ENCODE data around the gene TMCC3. TPM values are rescaled to one million over a fixed set of nuclear protein-coding genes. Genes with fewer than 3 reads are reported as not detected.
"Not testable (repeated sequence)": the region's sequence is repeated elsewhere in the genome, so short reads cannot be mapped to it uniquely, and the experiment has no call there.

Gene TMCC3
- total RNA-seq, 2 experiments from 2014 or later: 5.7 to 9.4 TPM

DNA sequence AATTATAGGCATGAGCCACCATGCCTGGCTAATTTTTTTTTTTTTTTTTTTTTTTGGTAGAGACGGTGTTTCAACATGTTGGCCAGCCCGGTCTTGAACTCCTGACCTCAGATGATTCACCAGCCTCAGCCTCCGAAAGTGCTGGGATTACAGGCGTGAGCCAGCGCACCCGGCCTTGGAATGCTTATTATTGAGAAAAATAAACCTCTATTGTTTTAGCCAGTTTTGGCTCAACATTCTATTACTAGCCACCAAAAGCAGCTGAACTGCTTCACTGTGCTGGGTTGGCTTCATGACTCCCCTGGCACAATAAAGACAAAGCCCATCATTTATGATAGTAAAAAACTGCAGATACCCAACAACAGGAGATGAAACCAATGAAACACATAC lies 97.2 kb downstream of the TMCC3 start:
- CTCF ChIA-PET (ENCODE audit: unreplicated experiment): no interaction called here
- intact Hi-C loops (cut with micrococcal nuclease; ENCODE audit: unreplicated experiment): no loop called here
- BruUV-seq (replicated peaks): no TSS peak
- Histone ChIP-seq H3K4me2 (ENCODE audit: low read length) (no peak overlapping the region), H3K4me1 (ENCODE audit: insufficient read depth, low read length, poor library complexity, severe bottlenecking) (no peaks in the 10 kb centered on the region), H4K20me1 (ENCODE audit: insufficient read depth, low read length) (no peaks in the 10 kb centered on the region), H3K27ac (ENCODE audit: low read depth, low read length, poor library complexity, severe bottlenecking) (no peak overlapping the region), H3K36me3 (ENCODE audit: insufficient read depth, low read length) (no peaks in the 10 kb centered on the region), H2AFZ (ENCODE audit: low read length) (no peak overlapping the region), H3K79me2 (ENCODE audit: insufficient read depth, low read depth, low read length) (no peaks in the 10 kb centered on the region), H3K9me2 (ENCODE audit: insufficient read depth, low read length) (no peaks in the 10 kb centered on the region), H3K9me3 (ENCODE audit: low read length) (0 out of 2 replicates have a peak, but pooled peaks cover under 1% of the 10 kb centered on the region), H3K4me3 (ENCODE audit: low read depth, low read length, poor library complexity, severe bottlenecking) (no peak overlapping the region)
- POLR2A ChIA-PET: no interaction called here
- no peak for DNase-seq (ENCODE audit: low spot score)
- TF ChIP-seq, protein P1, sequence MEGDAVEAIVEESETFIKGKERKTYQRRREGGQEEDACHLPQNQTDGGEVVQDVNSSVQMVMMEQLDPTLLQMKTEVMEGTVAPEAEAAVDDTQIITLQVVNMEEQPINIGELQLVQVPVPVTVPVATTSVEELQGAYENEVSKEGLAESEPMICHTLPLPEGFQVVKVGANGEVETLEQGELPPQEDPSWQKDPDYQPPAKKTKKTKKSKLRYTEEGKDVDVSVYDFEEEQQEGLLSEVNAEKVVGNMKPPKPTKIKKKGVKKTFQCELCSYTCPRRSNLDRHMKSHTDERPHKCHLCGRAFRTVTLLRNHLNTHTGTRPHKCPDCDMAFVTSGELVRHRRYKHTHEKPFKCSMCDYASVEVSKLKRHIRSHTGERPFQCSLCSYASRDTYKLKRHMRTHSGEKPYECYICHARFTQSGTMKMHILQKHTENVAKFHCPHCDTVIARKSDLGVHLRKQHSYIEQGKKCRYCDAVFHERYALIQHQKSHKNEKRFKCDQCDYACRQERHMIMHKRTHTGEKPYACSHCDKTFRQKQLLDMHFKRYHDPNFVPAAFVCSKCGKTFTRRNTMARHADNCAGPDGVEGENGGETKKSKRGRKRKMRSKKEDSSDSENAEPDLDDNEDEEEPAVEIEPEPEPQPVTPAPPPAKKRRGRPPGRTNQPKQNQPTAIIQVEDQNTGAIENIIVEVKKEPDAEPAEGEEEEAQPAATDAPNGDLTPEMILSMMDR (conservative IDR thresholded peaks at IDR 0.05; ENCODE audit: low read length): no peak
- TF ChIP-seq EZH2phosphoT487 (IDR thresholded peaks at IDR 0.05; ENCODE audit: borderline replicate concordance, low read depth, low read length): no peak

DNA sequence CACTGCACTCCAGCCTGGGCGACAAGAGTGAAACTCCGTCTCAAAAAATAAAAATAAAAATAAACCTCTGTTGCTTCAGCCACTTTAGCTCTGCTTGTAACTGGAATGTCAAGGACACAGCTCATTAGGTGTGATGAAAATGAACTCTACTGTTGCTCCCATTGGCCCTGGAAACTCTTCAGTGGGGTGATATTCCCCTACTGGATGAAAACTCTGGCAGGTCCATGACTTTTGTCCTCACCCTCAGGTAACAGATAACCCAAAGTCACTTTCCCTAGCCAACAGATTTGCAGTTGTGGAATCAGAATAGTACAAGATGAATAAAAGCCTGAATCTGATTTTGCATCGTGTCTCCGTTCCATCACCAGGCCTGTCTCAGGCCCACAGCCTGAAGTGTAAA lies 98.5 kb downstream of the TMCC3 start:
- intact Hi-C loops (cut with micrococcal nuclease; ENCODE audit: unreplicated experiment): no loop called here
- TF ChIP-seq, protein P1 (conservative IDR thresholded peaks at IDR 0.05; ENCODE audit: low read length): no peak
- no peak for TF ChIP-seq EZH2phosphoT487 (IDR thresholded peaks at IDR 0.05; ENCODE audit: borderline replicate concordance, low read depth, low read length)
- Histone ChIP-seq H3K9me3 (ENCODE audit: low read length) (peaks cover 8% of the 10 kb centered on the region; the same call in 1 of the 2 replicates), H3K27ac (ENCODE audit: low read depth, low read length, poor library complexity, severe bottlenecking) (no peak overlapping the region), H3K36me3 (ENCODE audit: insufficient read depth, low read length) (no peaks in the 10 kb centered on the region), H2AFZ (ENCODE audit: low read length) (no peak overlapping the region), H4K20me1 (ENCODE audit: insufficient read depth, low read length) (no peaks in the 10 kb centered on the region), H3K4me2 (ENCODE audit: low read length) (no peak overlapping the region), H3K4me1 (ENCODE audit: insufficient read depth, low read length, poor library complexity, severe bottlenecking) (no peaks in the 10 kb centered on the region), H3K79me2 (ENCODE audit: insufficient read depth, low read depth, low read length) (no peaks in the 10 kb centered on the region), H3K4me3 (ENCODE audit: low read depth, low read length, poor library complexity, severe bottlenecking) (no peak overlapping the region), H3K9me2 (ENCODE audit: insufficient read depth, low read length) (no peaks in the 10 kb centered on the region)
- CTCF ChIA-PET (ENCODE audit: unreplicated experiment): no interaction called here
- POLR2A ChIA-PET: no interaction called here
- DNase-seq (ENCODE audit: low spot score): no peak
- no TSS peak for BruUV-seq (replicated peaks)

DNA sequence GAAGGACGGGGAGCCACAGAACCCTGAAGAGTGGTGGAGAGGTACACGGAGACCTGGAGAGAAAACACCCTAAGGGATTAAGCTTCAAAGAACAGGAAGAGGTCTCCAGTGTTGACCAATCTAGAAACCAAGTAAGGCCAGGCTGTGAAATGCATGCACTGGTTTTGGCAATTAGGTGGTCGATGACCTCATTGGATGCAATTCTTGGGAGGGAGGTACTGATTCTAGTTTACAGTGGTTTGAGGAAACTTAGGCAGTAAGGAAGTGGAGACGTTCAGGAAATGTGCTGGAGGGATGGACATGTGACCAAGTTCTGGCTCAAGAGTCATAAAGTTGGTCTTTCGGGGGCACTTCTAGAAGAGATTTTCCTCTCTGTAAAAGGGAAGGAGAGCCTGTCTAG lies 99.4 kb downstream of the TMCC3 start:
- Histone ChIP-seq H3K4me1 (ENCODE audit: insufficient read depth, low read length, poor library complexity, severe bottlenecking) (no peaks in the 10 kb centered on the region), H3K9me3 (ENCODE audit: low read length) (peaks cover 14% of the 10 kb centered on the region; the same call in 1 of the 2 replicates), H3K4me3 (ENCODE audit: low read depth, low read length, poor library complexity, severe bottlenecking) (no peak overlapping the region), H2AFZ (ENCODE audit: low read length) (no peak overlapping the region), H3K4me2 (ENCODE audit: low read length) (no peak overlapping the region), H3K27ac (ENCODE audit: low read depth, low read length, poor library complexity, severe bottlenecking) (no peak overlapping the region), H3K36me3 (ENCODE audit: insufficient read depth, low read length) (no peaks in the 10 kb centered on the region), H4K20me1 (ENCODE audit: insufficient read depth, low read length) (no peaks in the 10 kb centered on the region), H3K79me2 (ENCODE audit: insufficient read depth, low read depth, low read length) (no peaks in the 10 kb centered on the region), H3K9me2 (ENCODE audit: insufficient read depth, low read length) (no peaks in the 10 kb centered on the region)
- no TSS peak for BruUV-seq (replicated peaks)
- TF ChIP-seq, protein P1 (conservative IDR thresholded peaks at IDR 0.05; ENCODE audit: low read length): no peak
- no peak for TF ChIP-seq EZH2phosphoT487 (IDR thresholded peaks at IDR 0.05; ENCODE audit: borderline replicate concordance, low read depth, low read length)
- intact Hi-C loops (cut with micrococcal nuclease; ENCODE audit: unreplicated experiment): no loop called here
- DNase-seq (ENCODE audit: low spot score): no peak
- ChIA-PET CTCF (ENCODE audit: unreplicated experiment) (interaction anchor here (0.6 kb wide), 1 partner anchor 378 kb away, joined by 3 read pairs; no protein-coding TSS in a partner anchor), POLR2A (interaction anchor here (1.0 kb wide), 1 partner anchor 35 kb away, joined by 4 read pairs; no protein-coding TSS in a partner anchor)

DNA sequence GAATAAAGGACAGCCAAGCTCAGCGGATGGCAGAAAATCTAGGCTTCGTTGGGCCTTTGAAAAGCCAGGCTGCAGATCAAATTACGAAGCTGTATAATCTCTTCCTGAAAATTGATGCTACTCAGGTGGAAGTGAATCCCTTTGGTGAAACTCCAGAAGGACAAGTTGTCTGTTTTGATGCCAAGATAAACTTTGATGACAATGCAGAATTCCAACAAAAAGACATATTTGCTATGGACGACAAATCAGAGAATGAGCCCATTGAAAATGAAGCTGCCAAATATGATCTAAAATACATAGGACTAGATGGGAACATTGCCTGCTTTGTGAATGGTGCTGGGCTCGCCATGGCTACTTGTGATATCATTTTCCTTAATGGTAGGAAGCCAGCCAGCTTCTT lies 101.5 kb downstream of the TMCC3 start:
- H3K79me2 ChIP-seq (ENCODE audit: insufficient read depth, low read depth, low read length); H3K9me2 ChIP-seq (ENCODE audit: insufficient read depth, low read length); H3K4me2 ChIP-seq (ENCODE audit: low read length); CTCF ChIA-PET (ENCODE audit: unreplicated experiment); H3K27ac ChIP-seq (ENCODE audit: low read depth, low read length, poor library complexity, severe bottlenecking); DNase-seq (ENCODE audit: low spot score); H3K4me1 ChIP-seq (ENCODE audit: insufficient read depth, low read length, poor library complexity, severe bottlenecking); H3K36me3 ChIP-seq (ENCODE audit: insufficient read depth, low read length); H4K20me1 ChIP-seq (ENCODE audit: insufficient read depth, low read length); BruUV-seq (replicated peaks); H3K4me3 ChIP-seq (ENCODE audit: low read depth, low read length, poor library complexity, severe bottlenecking); H2AFZ ChIP-seq (ENCODE audit: low read length): not testable (repeated sequence)
- POLR2A ChIA-PET: interaction anchor here (0.7 kb wide), 1 partner anchor 12 kb away, joined by 3 read pairs; no protein-coding TSS in a partner anchor
- H3K9me3 ChIP-seq (ENCODE audit: low read length): peaks cover 14% of the 10 kb centered on the region; the same call in 1 of the 2 replicates
- intact Hi-C loops (cut with micrococcal nuclease; ENCODE audit: unreplicated experiment): loop anchor here (5.0 kb wide), 1 partner anchor 328 kb away; no protein-coding TSS in a partner anchor

Measured in OCI-LY7 (cell line).